GM19438 (cell line): ENCODE results near the gene DAPK2.
A peak's percentile ranks its signal among the peaks of the same experiment; 100 is the strongest.
"Not testable (repeated sequence)": the region's sequence is repeated elsewhere in the genome, so short reads cannot be mapped to it uniquely, and the experiment has no call there.

Experiments used
- ATAC-seq: cut with Tn5 transposase; IDR thresholded peaks from one replicate; pipeline ENCODE4 v1.9.1; 2021; ENCODE audit warnings: low read depth; ENCODE audit not compliant: unreplicated experiment

Gene DAPK2

DNA sequence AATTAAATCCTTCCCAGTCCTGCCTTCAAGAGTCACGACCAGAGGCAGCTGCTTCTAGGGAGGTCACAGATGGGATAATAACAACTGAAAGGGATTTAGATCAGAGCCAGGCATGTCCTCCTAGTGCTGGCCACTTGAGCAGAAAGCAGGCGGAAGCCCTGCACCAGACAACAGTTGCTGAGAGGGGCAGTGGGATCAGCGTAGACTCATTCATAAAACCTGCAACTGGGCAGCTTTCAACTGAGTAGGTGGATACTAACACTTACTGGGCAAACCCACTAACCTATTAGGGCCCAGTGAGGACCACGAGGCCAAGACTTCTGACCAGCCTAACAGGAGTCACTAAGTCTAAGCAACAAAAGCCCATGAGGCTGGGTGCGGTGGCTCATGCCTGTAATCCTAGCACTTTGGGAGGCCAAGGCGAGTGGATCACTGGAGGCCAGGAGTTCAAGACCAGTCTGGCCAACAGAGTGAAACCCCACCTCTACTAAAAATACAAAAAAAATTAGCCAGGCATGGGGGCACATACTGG, 67.0 kb downstream of the DAPK2 start:
- no peak for ATAC-seq

DNA sequence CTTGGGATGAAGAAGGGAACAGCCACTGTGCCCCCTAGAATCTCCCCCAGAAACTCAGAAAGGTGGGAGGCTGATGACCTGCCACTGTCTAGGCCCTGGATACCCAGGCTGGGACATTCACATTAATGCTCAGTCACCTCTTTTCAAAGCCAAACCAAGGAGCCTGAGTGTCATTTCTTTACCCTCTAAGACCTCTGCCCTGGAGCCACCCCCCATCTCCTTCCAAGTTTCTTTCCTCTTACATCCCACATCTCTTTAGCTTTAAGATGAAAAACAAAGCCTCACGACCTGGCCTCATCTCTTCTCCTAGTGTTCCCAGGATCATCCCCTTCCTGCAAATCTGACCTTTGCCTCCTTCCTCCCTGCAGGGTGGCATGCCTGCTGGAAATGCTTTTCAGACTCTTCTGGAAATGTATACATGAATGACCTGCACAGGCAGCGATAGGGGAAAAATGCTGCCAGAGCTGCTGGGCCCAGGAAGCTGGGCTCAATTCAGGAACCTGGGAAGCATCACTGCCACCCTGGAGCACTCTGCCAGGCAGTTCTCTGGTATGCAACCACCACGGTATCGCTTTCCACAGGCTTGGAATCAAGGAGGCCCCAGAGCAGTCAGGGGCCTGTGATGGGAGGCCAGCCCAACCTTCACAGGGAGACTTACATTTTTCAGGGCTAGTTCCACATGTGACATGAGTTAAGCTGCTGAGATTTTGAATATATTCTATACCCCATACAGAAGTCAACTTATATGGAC, 67.6 kb downstream of the DAPK2 start:
- ATAC-seq, result no peak

- ATAC-seq, result no peak
Observed at GRCh38 chr15:63977119-63977518, 69.2 kb downstream of the DAPK2 start.

- no peak for ATAC-seq
Observed at GRCh38 chr15:63974021-63974420, 72.3 kb downstream of the DAPK2 start.

DNA sequence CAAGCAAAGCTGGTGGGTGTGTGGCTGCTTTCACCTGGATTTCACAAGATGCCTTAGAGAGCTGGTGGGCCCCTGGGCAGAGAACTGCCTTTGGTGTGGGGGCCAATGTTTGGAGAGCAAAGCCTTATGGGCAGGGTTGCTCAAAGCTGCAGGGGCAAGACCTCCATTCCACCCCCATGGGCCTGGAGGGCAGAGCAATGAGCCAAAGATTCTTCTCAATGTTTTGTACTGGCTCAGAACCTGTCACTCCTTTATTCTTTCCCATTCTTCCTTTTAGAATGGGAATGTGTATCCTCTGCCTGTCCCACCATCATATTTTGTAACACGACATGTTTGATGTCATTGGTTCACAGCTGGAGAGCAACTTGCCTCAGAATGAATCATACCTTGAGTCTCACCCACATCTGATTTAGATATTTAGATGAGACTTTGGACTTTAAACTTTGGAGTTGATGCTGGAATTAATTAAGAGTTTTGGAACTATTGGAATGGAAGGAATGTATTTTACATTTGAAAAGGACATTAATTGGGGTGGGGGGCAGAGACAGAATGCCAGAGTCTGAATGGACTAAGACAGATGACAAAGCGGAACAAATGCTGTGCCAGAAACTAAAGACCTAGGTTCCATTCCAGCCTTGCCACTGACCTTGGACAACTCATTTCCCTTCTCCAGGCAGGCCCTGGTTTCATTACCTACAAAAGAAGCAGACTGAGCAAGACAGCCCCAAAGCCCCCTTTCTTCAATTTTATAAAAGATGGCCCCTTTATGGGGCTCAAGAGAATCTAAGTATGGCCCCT, 72.9 kb downstream of the DAPK2 start:
- no peak for ATAC-seq

- ATAC-seq, result no peak
Observed at GRCh38 chr15:63972801-63973200, 73.5 kb downstream of the DAPK2 start.

GRCh38 chr15:63971904-63972303, 74.4 kb downstream of the DAPK2 start:
- ATAC-seq, result no peak

- ATAC-seq, result peak; percentile 29
Observed at GRCh38 chr15:63971427-63971805, 74.9 kb downstream of the DAPK2 start.

- peak; percentile 82 for ATAC-seq
Observed at GRCh38 chr15:63970621-63971426, 75.5 kb downstream of the DAPK2 start.

DNA sequence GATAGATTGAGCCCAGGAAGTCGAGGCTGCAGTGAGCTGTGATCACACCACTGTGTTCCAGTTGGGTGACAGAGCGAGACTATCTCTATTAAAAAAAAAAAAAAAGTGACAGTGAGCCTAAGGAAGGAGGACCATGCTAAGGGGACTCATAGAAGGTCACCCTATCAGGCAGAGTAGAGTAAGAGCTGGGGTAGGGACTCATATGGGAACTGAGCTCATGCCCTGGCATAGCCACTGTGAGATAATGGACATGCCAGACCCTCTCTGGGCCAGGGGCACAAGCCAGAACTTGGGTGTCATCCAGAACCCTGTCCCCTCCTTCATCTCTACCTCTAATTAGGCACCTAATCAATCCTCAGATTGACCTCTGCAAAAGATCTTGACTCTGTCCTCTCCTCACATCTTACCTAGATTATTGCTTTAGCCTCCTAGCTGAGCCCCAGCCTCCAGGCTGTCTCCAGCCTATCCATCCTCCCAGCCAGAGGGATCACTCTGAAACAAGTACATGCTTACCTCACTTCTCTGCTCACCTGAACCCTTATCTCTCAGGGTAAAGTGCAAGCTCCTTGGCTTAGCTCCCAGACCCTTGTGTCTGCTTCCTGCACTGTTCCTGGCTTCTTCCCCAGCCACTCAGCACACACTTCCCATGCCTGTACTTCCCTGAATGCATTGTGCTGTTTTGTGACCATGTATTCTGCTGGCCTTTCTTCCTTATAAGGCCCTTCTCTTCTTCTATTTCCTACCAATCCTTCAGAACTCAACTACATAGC, 76.4 kb downstream of the DAPK2 start:
- no peak for ATAC-seq

- ATAC-seq, result no peak
Observed at GRCh38 chr15:63968700-63969099, 77.6 kb downstream of the DAPK2 start.

DNA sequence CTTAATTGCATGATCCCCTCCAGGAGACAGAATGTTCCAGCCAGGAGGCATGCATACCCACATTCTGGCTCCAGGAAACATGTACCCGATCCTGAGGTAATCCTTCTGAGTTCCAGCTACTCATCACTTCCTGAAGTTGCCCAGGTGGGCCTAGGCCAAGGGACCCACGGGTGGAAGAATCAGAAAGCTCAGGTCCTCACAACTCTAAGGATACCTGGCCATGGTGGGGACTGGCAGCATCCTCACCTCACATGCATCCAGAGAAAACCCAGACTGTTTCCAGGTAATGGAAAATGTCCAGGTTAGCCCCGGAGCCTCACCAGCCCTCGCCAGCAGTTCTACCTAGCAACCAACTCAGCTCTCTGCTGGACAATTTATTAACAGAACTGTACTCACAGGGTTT, 78.2 kb downstream of the DAPK2 start:
- no peak for ATAC-seq

DNA sequence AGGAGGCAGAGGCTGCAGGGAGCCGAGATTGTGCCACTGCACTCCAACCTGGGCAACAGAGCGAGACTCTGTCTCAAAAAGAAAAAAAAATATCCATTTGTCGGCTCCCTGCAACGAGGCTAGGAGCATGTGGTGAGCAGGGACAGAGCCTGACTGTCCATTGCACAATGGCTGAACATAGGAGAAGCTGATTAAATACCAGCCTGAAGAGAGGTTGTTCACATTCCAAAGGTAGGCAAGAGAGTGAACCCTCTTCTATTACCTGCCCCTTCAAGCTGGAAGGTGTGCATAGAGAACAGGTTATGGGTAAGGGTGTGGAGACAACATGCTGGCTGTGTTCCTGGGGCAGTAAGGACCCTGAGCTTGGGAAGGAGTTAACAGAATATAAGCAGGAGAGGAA, 78.7 kb downstream of the DAPK2 start:
- no peak for ATAC-seq

- not testable (repeated sequence) for ATAC-seq
Observed at GRCh38 chr15:63962947-63963721, 83.2 kb downstream of the DAPK2 start.

DNA sequence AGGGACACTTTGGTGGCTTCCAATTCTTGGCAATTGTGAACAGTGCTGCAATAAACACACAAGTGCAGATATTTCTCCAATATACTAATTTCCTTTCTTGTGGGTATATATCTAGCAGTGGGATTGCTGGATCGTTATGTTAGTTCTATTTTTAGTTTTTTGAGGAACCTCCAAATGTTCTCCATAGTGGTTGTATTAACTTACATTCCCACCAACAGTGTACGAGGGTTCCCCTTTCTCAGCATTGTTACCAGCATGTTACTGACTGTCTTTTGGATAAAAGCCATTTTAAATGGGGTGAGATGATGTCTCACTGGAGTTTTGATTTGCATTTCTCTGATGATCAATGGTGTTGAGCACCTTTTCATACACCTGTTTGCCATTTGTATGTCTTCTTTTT, 92.8 kb downstream of the DAPK2 start:
- no peak for ATAC-seq

GRCh38 chr15:63950911-63951481, 95.3 kb downstream of the DAPK2 start:
- ATAC-seq, result no peak

GRCh38 chr15:63948971-63949370, 97.3 kb downstream of the DAPK2 start:
- ATAC-seq, result no peak

DNA sequence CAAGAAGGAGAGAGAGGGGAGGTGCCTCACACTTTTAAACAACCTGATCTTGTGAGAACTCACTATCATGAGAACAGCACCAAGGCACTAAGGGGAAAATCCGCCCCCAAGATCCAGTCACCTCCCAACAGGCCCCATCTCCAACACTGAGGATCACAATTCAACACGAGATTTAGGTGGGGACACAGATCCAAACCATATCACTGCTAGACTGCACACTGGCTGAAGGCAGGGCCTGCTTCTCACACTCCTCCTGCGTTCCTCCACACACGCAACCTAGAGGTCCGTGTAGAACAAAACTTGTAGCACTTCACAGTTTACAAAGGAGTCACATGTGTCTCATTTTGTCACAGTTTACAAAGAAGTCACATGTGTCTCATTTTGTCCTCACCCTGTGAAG, 97.8 kb downstream of the DAPK2 start:
- ATAC-seq, result no peak

GRCh38 chr15:63947228-63947627, 99.1 kb downstream of the DAPK2 start:
- ATAC-seq, result no peak
